H9 (cell line): ENCODE data around the gene MTCL1. TPM values are rescaled to one million over a fixed set of nuclear protein-coding genes. Genes with fewer than 3 reads are reported as not detected.

Source experiments
- DNase-seq: peaks from one replicate; pipeline ENCODE4 v3.0.0-alpha.2; 2017
- H2AFZ ChIP-seq: one replicate; pipeline ENCODE4 v1.6.1; 2013; ENCODE audit warnings: mild to moderate bottlenecking, low read length, control low read depth, moderate library complexity
- H2AK5ac ChIP-seq: 2 replicates; pipeline ENCODE4 v1.6.1; 2013; ENCODE audit warnings: low read length, control low read depth, mixed read lengths; ENCODE audit not compliant: insufficient read length
- H2BK120ac ChIP-seq: one replicate; pipeline ENCODE4 v1.6.1; 2013; ENCODE audit warnings: low read depth, mild to moderate bottlenecking, low read length, control low read depth, inconsistent platforms; ENCODE audit not compliant: poor library complexity, severe bottlenecking
- H2BK12ac ChIP-seq: 2 replicates; pipeline ENCODE4 v1.6.1; 2013; ENCODE audit warnings: low read length, control low read depth, mixed read lengths, low read depth; ENCODE audit not compliant: insufficient read length
- H2BK15ac ChIP-seq: 2 replicates; pipeline ENCODE4 v1.6.1; 2013; ENCODE audit warnings: low read depth, low read length, control low read depth
- H2BK20ac ChIP-seq: one replicate; pipeline ENCODE4 v1.6.1; 2013; ENCODE audit warnings: low read depth, mild to moderate bottlenecking, low read length, control low read depth, inconsistent platforms; ENCODE audit not compliant: poor library complexity, severe bottlenecking
- H2BK5ac ChIP-seq: 2 replicates; pipeline ENCODE4 v1.6.1; 2013; ENCODE audit warnings: low read length, control low read depth, mixed read lengths; ENCODE audit not compliant: insufficient read length
- H3K14ac ChIP-seq: 2 replicates; pipeline ENCODE4 v1.6.1; 2013; ENCODE audit warnings: low read length, control low read depth; ENCODE audit not compliant: insufficient read depth
- H3K18ac ChIP-seq: 2 replicates; pipeline ENCODE4 v1.6.1; 2013; ENCODE audit warnings: low read depth, mild to moderate bottlenecking, mixed read lengths, low read length, control low read depth; ENCODE audit not compliant: insufficient read length
- H3K23ac ChIP-seq: 2 replicates; pipeline ENCODE4 v1.6.1; 2013; ENCODE audit warnings: low read length, control low read depth, mixed read lengths, low read depth; ENCODE audit not compliant: insufficient read length
- H3K23me2 ChIP-seq: 2 replicates; pipeline ENCODE4 v1.6.1; 2013; ENCODE audit warnings: low read depth, mild to moderate bottlenecking, mixed read lengths, low read length, control low read depth; ENCODE audit not compliant: insufficient read length, poor library complexity, severe bottlenecking
- H3K27ac ChIP-seq: 2 replicates; pipeline ENCODE4 v1.5.1; 2013; ENCODE audit warnings: low read length, control low read depth, mixed read lengths, low read depth; ENCODE audit not compliant: insufficient read length
- H3K27me3 ChIP-seq: 2 replicates; pipeline ENCODE4 v1.6.1; 2013; ENCODE audit warnings: low read length, control low read depth, inconsistent platforms; ENCODE audit not compliant: insufficient read depth
- H3K4ac ChIP-seq: 2 replicates; pipeline ENCODE4 v1.6.1; 2013; ENCODE audit warnings: low read depth, mild to moderate bottlenecking, control low read depth, inconsistent platforms, low read length, moderate library complexity
- H3K4me1 ChIP-seq: 2 replicates; pipeline ENCODE4 v1.6.1; 2013; ENCODE audit warnings: low read length, control low read depth, inconsistent platforms; ENCODE audit not compliant: insufficient read depth
- H3K4me2 ChIP-seq: 2 replicates; pipeline ENCODE4 v1.6.1; 2013; ENCODE audit warnings: low read length, control low read depth, mixed read lengths; ENCODE audit not compliant: insufficient read length, insufficient read depth
- H3K56ac ChIP-seq: 2 replicates; pipeline ENCODE4 v1.6.1; 2013; ENCODE audit warnings: low read depth, mild to moderate bottlenecking, mixed read lengths, low read length, control low read depth; ENCODE audit not compliant: insufficient read length
- H3K79me1 ChIP-seq: 2 replicates; pipeline ENCODE4 v1.6.1; 2013; ENCODE audit warnings: low read depth, mild to moderate bottlenecking, moderate library complexity, low read length, control low read depth, inconsistent platforms; ENCODE audit not compliant: insufficient read depth, poor library complexity, severe bottlenecking
- H3K79me2 ChIP-seq: 2 replicates; pipeline ENCODE4 v1.6.1; 2013; ENCODE audit warnings: low read length, control low read depth, inconsistent platforms; ENCODE audit not compliant: insufficient read depth
- H3K9ac ChIP-seq: 2 replicates; pipeline ENCODE4 v1.6.1; 2013; ENCODE audit warnings: low read length, control low read depth, mixed read lengths; ENCODE audit not compliant: insufficient read length; ENCODE audit errors: extremely low read depth
- H3K9me3 ChIP-seq: one replicate; pipeline ENCODE4 v1.6.1; 2013; ENCODE audit warnings: low read depth, low read length, inconsistent platforms; ENCODE audit not compliant: control insufficient read depth
- H3T11ph ChIP-seq: one replicate; pipeline ENCODE4 v1.6.1; 2013; ENCODE audit warnings: mild to moderate bottlenecking, low read length, control low read depth, inconsistent platforms
- H4K20me1 ChIP-seq: one replicate; pipeline ENCODE4 v1.6.1; 2013; ENCODE audit not compliant: control insufficient read depth, insufficient read length, insufficient read depth
- H4K5ac ChIP-seq: 2 replicates; pipeline ENCODE4 v1.6.1; 2013; ENCODE audit warnings: low read depth, mild to moderate bottlenecking, mixed read lengths, low read length, control low read depth; ENCODE audit not compliant: insufficient read length
- H4K8ac ChIP-seq: replicated peaks from 2 replicates; pipeline ENCODE4 v1.6.1; 2013; ENCODE audit warnings: low read length, control low read depth, mixed read lengths, low read depth; ENCODE audit not compliant: insufficient read length
- H4K91ac ChIP-seq: 2 replicates; pipeline ENCODE4 v1.6.1; 2013; ENCODE audit warnings: low read depth, mild to moderate bottlenecking, moderate library complexity, mixed read lengths, low read length, control low read depth; ENCODE audit not compliant: insufficient read length
- H3K27ac Mint-ChIP-seq, 3 experiments: 2 replicates in 2 of 3; 3 replicates in 1 of 3; pipeline ENCODE4 v1.8.0; 2020 to 2021; ENCODE audit warnings: mixed read lengths in 3 of 3, mild to moderate bottlenecking in 1 of 3, moderate library complexity in 1 of 3
- H3K27me3 Mint-ChIP-seq: 2 replicates; pipeline ENCODE4 v1.8.0; 2021; ENCODE audit warnings: low read depth, mild to moderate bottlenecking, moderate library complexity, mixed read lengths
- H3K36me3 Mint-ChIP-seq, 3 experiments: 2 replicates in 2 of 3; 3 replicates in 1 of 3; pipeline ENCODE4 v1.8.0; 2020 to 2021; ENCODE audit warnings: low read depth in 3 of 3, mixed read lengths in 3 of 3; ENCODE audit not compliant: insufficient read depth in 1 of 3
- H3K4me1 Mint-ChIP-seq, 2 experiments: 2 replicates each; pipeline ENCODE4 v1.8.0; 2020; ENCODE audit warnings: mixed read lengths in 2 of 2
- H3K4me3 Mint-ChIP-seq, 2 experiments: 2 replicates in 1 of 2; 3 replicates in 1 of 2; pipeline ENCODE4 v1.8.0; 2020 to 2021; ENCODE audit warnings: mild to moderate bottlenecking in 2 of 2, mixed read lengths in 2 of 2, moderate library complexity in 1 of 2
- H3K9me3 Mint-ChIP-seq, 2 experiments: 2 replicates in 1 of 2; 3 replicates in 1 of 2; pipeline ENCODE4 v1.8.0; 2020; ENCODE audit warnings: mild to moderate bottlenecking in 2 of 2, mixed read lengths in 2 of 2, moderate library complexity in 1 of 2
- CTCF ChIP-seq: fragments of 200-600 bp; sonication (generic); conservative IDR thresholded peaks from 3 replicates; pipeline ENCODE4 v1.8.0; 2021; ENCODE audit warnings: antibody characterized with exemption, mild to moderate bottlenecking
- WGBS: extraction: QIAGEN DNeasy Blood & Tissue Kit; methylation state at CpG from one replicate; pipeline ENCODE4 v1.1.7; 2013; ENCODE audit warnings: missing lambda C conversion rate, low lambda C conversion rate, mixed read lengths; ENCODE audit not compliant: insufficient read length; ENCODE audit errors: extremely low coverage; 5-methylcytosine and 5-hydroxymethylcytosine counted together
- total RNA-seq: library from RNA; stranded (reverse); gene quantifications from 2 replicates; pipeline ENCODE4 v1.2.1, GENCODE V29; 2021

Gene MTCL1
- total RNA-seq, 1 experiment from 2014 or later: 50.7 TPM

GRCh38 chr18:8845506-8845905 is 140.2 kb downstream of the MTCL1 start:
- no peak overlapping the region for H2BK20ac ChIP-seq
- Mint-ChIP-seq H3K9me3 (no peaks in the 10 kb centered on the region), H3K4me3 (no peak overlapping the region), H3K27ac (no peak overlapping the region), H3K27me3 (no peaks in the 10 kb centered on the region; the same call in 1 of the 2 replicates), H3K4me1 (peaks cover 7 to 9% of the 10 kb centered on the region in 2 experiments; a peak in 3 of 4 replicates), H3K36me3 (no peaks in the 10 kb centered on the region)
- DNase-seq: no peak
- no peak overlapping the region for H2BK5ac ChIP-seq
- no peak overlapping the region for H3T11ph ChIP-seq
- H3K9ac ChIP-seq: no peak overlapping the region
- no peaks in the 10 kb centered on the region for H3K27me3 ChIP-seq
- no peaks in the 10 kb centered on the region for H4K20me1 ChIP-seq
- no peaks in the 10 kb centered on the region for H3K79me2 ChIP-seq
- H3K18ac ChIP-seq: no peak overlapping the region
- H2BK15ac ChIP-seq: no peak overlapping the region
- TF ChIP-seq CTCF: no peak
- H3K79me1 ChIP-seq: no peaks in the 10 kb centered on the region
- no peaks in the 10 kb centered on the region for H3K9me3 ChIP-seq
- no CpG with 5 or more reads among the region's 7 CpGs for WGBS
- no peak overlapping the region for H2BK120ac ChIP-seq
- H4K8ac ChIP-seq: no peak overlapping the region
- H3K4me1 ChIP-seq: no peaks in the 10 kb centered on the region
- no peak overlapping the region for H3K27ac ChIP-seq
- H3K4ac ChIP-seq: no peak overlapping the region
- H3K14ac ChIP-seq: no peak overlapping the region
- no peak overlapping the region for H4K5ac ChIP-seq
- no peak overlapping the region for H3K56ac ChIP-seq
- H3K23ac ChIP-seq: no peak overlapping the region
- no peak overlapping the region for H4K91ac ChIP-seq
- no peak overlapping the region for H2AK5ac ChIP-seq
- H3K23me2 ChIP-seq: no peaks in the 10 kb centered on the region
- H3K4me2 ChIP-seq: no peak overlapping the region
- H2AFZ ChIP-seq: no peak overlapping the region
- no peak overlapping the region for H2BK12ac ChIP-seq
